ENCODE results near the gene EFNB3.

Gene EFNB3

GRCh38 chr17:7674934-7675333, 30.1 kb upstream of the EFNB3 start:
- no peak for DNase-seq (ENCODE audit: low read depth)
- no peak for TF ChIP-seq CTCF (conservative IDR thresholded peaks at IDR 0.05; ENCODE audit: low read length)
- H3K4me3 ChIP-seq (ENCODE audit: low read length), result no peak overlapping the region

- TF ChIP-seq CTCF (conservative IDR thresholded peaks at IDR 0.05; ENCODE audit: low read length), result no peak
- no peak for DNase-seq (ENCODE audit: low read depth)
- H3K4me3 ChIP-seq (ENCODE audit: low read length), result no peak overlapping the region
Observed at GRCh38 chr17:7676533-7676932, 28.5 kb upstream of the EFNB3 start.

- no peak overlapping the region for H3K4me3 ChIP-seq (ENCODE audit: low read length)
- no peak for DNase-seq (ENCODE audit: low read depth)
- TF ChIP-seq CTCF (conservative IDR thresholded peaks at IDR 0.05; ENCODE audit: low read length), result no peak
Observed at GRCh38 chr17:7677388-7678067, 27.5 kb upstream of the EFNB3 start.

GRCh38 chr17:7684851-7685532, 20.0 kb upstream of the EFNB3 start:
- H3K4me3 ChIP-seq (ENCODE audit: low read length), result peak overlapping the region; percentile 99
- no peak for DNase-seq (ENCODE audit: low read depth)
- no peak for TF ChIP-seq CTCF (conservative IDR thresholded peaks at IDR 0.05; ENCODE audit: low read length)

- peak overlapping the region; percentile 99 for H3K4me3 ChIP-seq (ENCODE audit: low read length)
- DNase-seq (ENCODE audit: low read depth), result peak; percentile 95
- TF ChIP-seq CTCF (conservative IDR thresholded peaks at IDR 0.05; ENCODE audit: low read length), result no peak
Observed at GRCh38 chr17:7685533-7686221, 19.3 kb upstream of the EFNB3 start.

- DNase-seq (ENCODE audit: low read depth), result peak; percentile 78
- TF ChIP-seq CTCF (conservative IDR thresholded peaks at IDR 0.05; ENCODE audit: low read length), result no peak
Observed at GRCh38 chr17:7686222-7687071, 18.6 kb upstream of the EFNB3 start.

More at GRCh38 chr17:7686222-7687071, 18.6 kb upstream of the EFNB3 start:
- H3K4me3 ChIP-seq (ENCODE audit: low read length), result peak overlapping the region; percentile 99

Measured in AG10803 (cell line).